WI38 (cell line): Measurements from ENCODE around the gene APRT.

Experiments
- H3K4me3 ChIP-seq: 2 replicates; pipeline ENCODE4 v1.5.1; 2011; ENCODE audit warnings: low read depth, mild to moderate bottlenecking, control low read depth, low read length
- CTCF ChIP-seq: IDR thresholded peaks from 2 replicates; pipeline ENCODE4 v1.5.1; 2012; ENCODE audit warnings: low read depth, mild to moderate bottlenecking, control low read depth, low read length

Gene APRT

GRCh38 chr16:88783391-88784073 lies 28.2 kb downstream of the APRT start:
- peak overlapping the region; percentile 70 for H3K4me3 ChIP-seq
- TF ChIP-seq CTCF = no peak

- TF ChIP-seq CTCF = no peak
- H3K4me3 ChIP-seq = peak overlapping the region; percentile 70
Observed at GRCh38 chr16:88782454-88783390, 29.0 kb downstream of the APRT start.

- TF ChIP-seq CTCF = no peak
- H3K4me3 ChIP-seq = no peak overlapping the region
Observed at GRCh38 chr16:88781140-88782077, 30.3 kb downstream of the APRT start.

- no peak overlapping the region for H3K4me3 ChIP-seq
- no peak for TF ChIP-seq CTCF
Observed at GRCh38 chr16:88780142-88781062, 31.3 kb downstream of the APRT start.

- no peak for TF ChIP-seq CTCF
- H3K4me3 ChIP-seq = no peak overlapping the region
Observed at GRCh38 chr16:88779406-88780141, 32.2 kb downstream of the APRT start.
